ENCODE results near the gene CAPN13. TPM values are rescaled to one million over a fixed set of nuclear protein-coding genes. Genes with fewer than 3 reads are reported as not detected.

The CAPN13 gene
- polyA plus RNA-seq, 1 of the 3 experiments (the other 2 are of a cell fraction), result not detected

DNA sequence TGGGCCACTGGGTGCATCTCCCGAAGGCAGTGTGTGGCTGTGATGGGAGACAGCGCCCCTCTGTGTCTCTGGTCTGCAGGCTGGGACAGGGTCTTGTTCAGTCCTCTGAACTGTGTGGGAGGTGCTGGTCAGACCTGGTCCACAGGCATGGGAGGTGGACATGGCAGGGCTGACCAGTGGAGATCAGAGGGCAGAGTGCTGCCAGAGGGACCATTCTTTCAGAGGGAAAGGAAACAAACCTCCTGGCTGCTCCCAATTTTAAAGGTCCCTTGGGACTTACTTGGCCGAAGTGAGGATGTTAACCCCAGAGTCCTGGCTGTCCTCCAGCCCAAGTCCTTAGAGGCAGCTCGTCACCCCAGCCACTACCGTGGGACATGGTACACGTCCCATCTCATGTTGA is 4.0 kb downstream of the CAPN13 start:
- Histone ChIP-seq H3K27me3 (ENCODE audit: insufficient read depth) (no peaks in the 10 kb centered on the region), H3F3A (replicated peaks; ENCODE audit: insufficient read depth) (no peaks in the 10 kb centered on the region), H3K9me2 (no peaks in the 10 kb centered on the region), H3K4me3 (ENCODE audit: low read depth in 2 of 2, low read length in 1 of 2) (no peak overlapping the region), H2AFZ (ENCODE audit: low read depth) (no peak overlapping the region), H3K36me3 (replicated peaks in 1 of 2; ENCODE audit: control insufficient read depth in 1 of 2, insufficient read depth in 2 of 2, low read length in 1 of 2) (no peaks in the 10 kb centered on the region), H4K20me1 (ENCODE audit: insufficient read depth) (no peaks in the 10 kb centered on the region), H3K79me2 (ENCODE audit: insufficient read depth) (no peaks in the 10 kb centered on the region), H3K4me2 (no peak overlapping the region), H3K27ac (ENCODE audit: low read depth in 2 of 2, low read length in 1 of 2) (no peak overlapping the region), H3K9ac (no peak overlapping the region), H3K9me3 (no peaks in the 10 kb centered on the region), H3K4me1 (ENCODE audit: control insufficient read depth in 1 of 2, insufficient read depth in 2 of 2, low read depth in 1 of 2, low read length in 1 of 2) (peaks cover 0 to 5% of the 10 kb centered on the region in 2 experiments; a peak in 1 of 4 replicates)
- ChIA-PET POLR2A (no interaction called here), CTCF (interaction anchor here (0.7 to 0.9 kb wide), 5 partner anchors 22 to 92 kb away, joined by 3 read pairs; no protein-coding TSS in a partner anchor)
- TF ChIP-seq USF1 (IDR thresholded peaks at IDR 0.05; ENCODE audit: borderline replicate concordance, low read depth), result no peak
- no peak for TF ChIP-seq TCF12 (IDR thresholded peaks at IDR 0.05)
- TF ChIP-seq SMC3 (IDR thresholded peaks at IDR 0.05; ENCODE audit: low read depth, low read length), result no peak
- TF ChIP-seq NFIC (IDR thresholded peaks at IDR 0.05; ENCODE audit: borderline replicate concordance), result no peak
- TF ChIP-seq RCOR1 (IDR thresholded peaks at IDR 0.05; ENCODE audit: low read length), result no peak
- TF ChIP-seq JUND (IDR thresholded peaks at IDR 0.05), result no peak
- no peak for TF ChIP-seq RXRA (IDR thresholded peaks at IDR 0.05; ENCODE audit: borderline replicate concordance, low read depth)
- no peak for TF ChIP-seq RFX5 (IDR thresholded peaks at IDR 0.05; ENCODE audit: low read length)
- no peak for TF ChIP-seq GATA2 (CRISPR knock-in tag; IDR thresholded peaks at IDR 0.05)
- TF ChIP-seq MEF2A (IDR thresholded peaks at IDR 0.05; ENCODE audit: borderline replicate concordance, low read depth), result no peak
- no peak for TF ChIP-seq FOXJ3 (CRISPR knock-in tag; IDR thresholded peaks at IDR 0.05)
- no peak for TF ChIP-seq FOSL2 (IDR thresholded peaks at IDR 0.05; ENCODE audit: borderline replicate concordance, low read depth)
- no peak for TF ChIP-seq NRF1 (IDR thresholded peaks at IDR 0.05; ENCODE audit: low read depth, low read length)
- TF ChIP-seq POLR2AphosphoS5 (IDR thresholded peaks at IDR 0.05; ENCODE audit: low read depth, low read length), result no peak
- TF ChIP-seq SIN3A (IDR thresholded peaks at IDR 0.05; ENCODE audit: borderline replicate concordance, low read depth, low read length), result no peak
- TF ChIP-seq, protein P1, sequence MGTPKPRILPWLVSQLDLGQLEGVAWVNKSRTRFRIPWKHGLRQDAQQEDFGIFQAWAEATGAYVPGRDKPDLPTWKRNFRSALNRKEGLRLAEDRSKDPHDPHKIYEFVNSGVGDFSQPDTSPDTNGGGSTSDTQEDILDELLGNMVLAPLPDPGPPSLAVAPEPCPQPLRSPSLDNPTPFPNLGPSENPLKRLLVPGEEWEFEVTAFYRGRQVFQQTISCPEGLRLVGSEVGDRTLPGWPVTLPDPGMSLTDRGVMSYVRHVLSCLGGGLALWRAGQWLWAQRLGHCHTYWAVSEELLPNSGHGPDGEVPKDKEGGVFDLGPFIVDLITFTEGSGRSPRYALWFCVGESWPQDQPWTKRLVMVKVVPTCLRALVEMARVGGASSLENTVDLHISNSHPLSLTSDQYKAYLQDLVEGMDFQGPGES (IDR thresholded peaks at IDR 0.05; ENCODE audit: low read depth, low read length), result no peak
- TF ChIP-seq FOXM1 (IDR thresholded peaks at IDR 0.05; ENCODE audit: low read depth), result no peak
- WGBS (ENCODE audit: low lambda C conversion rate), result 26% methylated on average over 6 of the region's 6 CpGs
- no peak for DNase-seq

GRCh38 chr2:30802611-30803010 is 4.6 kb downstream of the CAPN13 start:
- H3K27me3 ChIP-seq (ENCODE audit: insufficient read depth), result no peaks in the 10 kb centered on the region
- H3K79me2 ChIP-seq (ENCODE audit: insufficient read depth), result no peaks in the 10 kb centered on the region
- peaks cover 0 to 12% of the 10 kb centered on the region in 2 experiments; a peak in 1 of 4 replicates for H3K4me1 ChIP-seq (ENCODE audit: control insufficient read depth in 1 of 2, insufficient read depth in 2 of 2, low read depth in 1 of 2, low read length in 1 of 2)
- no peaks in the 10 kb centered on the region for H3K9me3 ChIP-seq
- H2AFZ ChIP-seq (ENCODE audit: low read depth), result no peak overlapping the region
- no peaks in the 10 kb centered on the region for H3F3A ChIP-seq (replicated peaks; ENCODE audit: insufficient read depth)
- H3K4me3 ChIP-seq (ENCODE audit: low read depth in 2 of 2, low read length in 1 of 2), result no peak overlapping the region
- POLR2A ChIA-PET, result no interaction called here
- H3K4me2 ChIP-seq, result no peak overlapping the region
- H3K27ac ChIP-seq (ENCODE audit: low read depth in 2 of 2, low read length in 1 of 2), result no peak overlapping the region
- H3K9me2 ChIP-seq, result no peaks in the 10 kb centered on the region
- H4K20me1 ChIP-seq (ENCODE audit: insufficient read depth), result no peaks in the 10 kb centered on the region
- CTCF ChIA-PET, result interaction anchor here (0.6 to 2.0 kb wide), 7 partner anchors 21 to 530 kb away, joined by 3 to 5 read pairs (median 3); no protein-coding TSS in a partner anchor
- no peak overlapping the region for H3K9ac ChIP-seq
- WGBS (ENCODE audit: low lambda C conversion rate), result 12% methylated on average over 2 of the region's 4 CpGs
- no peak for DNase-seq
- H3K36me3 ChIP-seq (replicated peaks in 1 of 2; ENCODE audit: control insufficient read depth in 1 of 2, insufficient read depth in 2 of 2, low read length in 1 of 2), result no peaks in the 10 kb centered on the region
- TF ChIP-seq, protein P1 (IDR thresholded peaks at IDR 0.05; ENCODE audit: low read depth, low read length), result no peak
- TF ChIP-seq TEAD4 (IDR thresholded peaks at IDR 0.05; ENCODE audit: borderline replicate concordance, insufficient read depth), result no peak
- TF ChIP-seq, protein P2, sequence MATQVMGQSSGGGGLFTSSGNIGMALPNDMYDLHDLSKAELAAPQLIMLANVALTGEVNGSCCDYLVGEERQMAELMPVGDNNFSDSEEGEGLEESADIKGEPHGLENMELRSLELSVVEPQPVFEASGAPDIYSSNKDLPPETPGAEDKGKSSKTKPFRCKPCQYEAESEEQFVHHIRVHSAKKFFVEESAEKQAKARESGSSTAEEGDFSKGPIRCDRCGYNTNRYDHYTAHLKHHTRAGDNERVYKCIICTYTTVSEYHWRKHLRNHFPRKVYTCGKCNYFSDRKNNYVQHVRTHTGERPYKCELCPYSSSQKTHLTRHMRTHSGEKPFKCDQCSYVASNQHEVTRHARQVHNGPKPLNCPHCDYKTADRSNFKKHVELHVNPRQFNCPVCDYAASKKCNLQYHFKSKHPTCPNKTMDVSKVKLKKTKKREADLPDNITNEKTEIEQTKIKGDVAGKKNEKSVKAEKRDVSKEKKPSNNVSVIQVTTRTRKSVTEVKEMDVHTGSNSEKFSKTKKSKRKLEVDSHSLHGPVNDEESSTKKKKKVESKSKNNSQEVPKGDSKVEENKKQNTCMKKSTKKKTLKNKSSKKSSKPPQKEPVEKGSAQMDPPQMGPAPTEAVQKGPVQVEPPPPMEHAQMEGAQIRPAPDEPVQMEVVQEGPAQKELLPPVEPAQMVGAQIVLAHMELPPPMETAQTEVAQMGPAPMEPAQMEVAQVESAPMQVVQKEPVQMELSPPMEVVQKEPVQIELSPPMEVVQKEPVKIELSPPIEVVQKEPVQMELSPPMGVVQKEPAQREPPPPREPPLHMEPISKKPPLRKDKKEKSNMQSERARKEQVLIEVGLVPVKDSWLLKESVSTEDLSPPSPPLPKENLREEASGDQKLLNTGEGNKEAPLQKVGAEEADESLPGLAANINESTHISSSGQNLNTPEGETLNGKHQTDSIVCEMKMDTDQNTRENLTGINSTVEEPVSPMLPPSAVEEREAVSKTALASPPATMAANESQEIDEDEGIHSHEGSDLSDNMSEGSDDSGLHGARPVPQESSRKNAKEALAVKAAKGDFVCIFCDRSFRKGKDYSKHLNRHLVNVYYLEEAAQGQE (IDR thresholded peaks at IDR 0.05; ENCODE audit: low read depth, low read length), result no peak
- TF ChIP-seq MEF2A (IDR thresholded peaks at IDR 0.05; ENCODE audit: borderline replicate concordance, low read depth), result no peak
- TF ChIP-seq USF1 (IDR thresholded peaks at IDR 0.05; ENCODE audit: borderline replicate concordance, low read depth), result no peak
- no peak for TF ChIP-seq TCF12 (IDR thresholded peaks at IDR 0.05)

Measured in SK-N-SH (cell line).